ENCODE data around the gene L2HGDH.

Gene L2HGDH

GRCh38 chr14:50232276-50232642, 79.8 kb downstream of the L2HGDH start:
- H2AFZ ChIP-seq (ENCODE audit: low read length), result peak overlapping the region; percentile 96
- no peak overlapping the region for H2BK12ac ChIP-seq (ENCODE audit: low read length)
- H3K23ac ChIP-seq (ENCODE audit: low read depth, low read length, poor library complexity), result no peak overlapping the region
- peak overlapping the region; percentile 63 for H3K4me2 ChIP-seq (ENCODE audit: insufficient read depth, low read length, poor library complexity, severe bottlenecking)
- peak overlapping the region; percentile 56 to 98 for H3K4me3 ChIP-seq (ENCODE audit: low read length in 2 of 2)
- no peak overlapping the region for H2AK5ac ChIP-seq (ENCODE audit: low read depth, low read length)
- no peak overlapping the region for H2BK120ac ChIP-seq (ENCODE audit: low read depth, low read length)
- H3K4ac ChIP-seq (ENCODE audit: low read length), result no peak overlapping the region
- H3K18ac ChIP-seq (ENCODE audit: low read length), result peak overlapping the region; percentile 27
- no peak overlapping the region for H2BK5ac ChIP-seq (ENCODE audit: low read length)
- H3K27me3 ChIP-seq (ENCODE audit: control insufficient read depth in 3 of 3, insufficient read depth in 3 of 3, low read depth in 1 of 3, low read length in 3 of 3), result no peaks in the 10 kb centered on the region
- no CpG with 5 or more reads among the region's 13 CpGs for WGBS, 2 donors (ENCODE audit: extremely low coverage in 2 of 2, insufficient read length in 2 of 2, insufficient replicate concordance in 1 of 2)
- no peak overlapping the region for H4K8ac ChIP-seq (ENCODE audit: low read depth, low read length)
- no peak overlapping the region for H3K27ac ChIP-seq (replicated peaks; ENCODE audit: low read length)
- no peak overlapping the region for H3K14ac ChIP-seq (ENCODE audit: low read length)
- peak overlapping the region; percentile 79 for H2BK15ac ChIP-seq (ENCODE audit: low read length)
- H3K4me1 ChIP-seq (ENCODE audit: control insufficient read depth in 2 of 2, insufficient read depth in 1 of 2, low read depth in 1 of 2, low read length in 2 of 2), result peaks cover 2 to 4% of the 10 kb centered on the region in 2 donors
- peaks cover 0 to 13% of the 10 kb centered on the region in 2 donors for H3K9me3 ChIP-seq (replicated peaks in 1 of 2; ENCODE audit: control insufficient read depth in 2 of 2, insufficient read depth in 1 of 2, low read depth in 1 of 2, low read length in 2 of 2)
- H3K36me3 ChIP-seq (replicated peaks in 1 of 2; ENCODE audit: control insufficient read depth in 2 of 2, insufficient read depth in 2 of 2, low read length in 2 of 2), result no peaks in the 10 kb centered on the region
- H4K91ac ChIP-seq (ENCODE audit: low read depth, low read length, poor library complexity), result no peak overlapping the region
- DNase-seq (ENCODE audit: low spot score), result no peak
- no peak overlapping the region for H3K9ac ChIP-seq (ENCODE audit: low read depth, low read length, poor library complexity)
- H3K79me1 ChIP-seq (ENCODE audit: low read depth, low read length), result peaks cover 2% of the 10 kb centered on the region

GRCh38 chr14:50231475-50232275, 80.4 kb downstream of the L2HGDH start, which contains the start of gene SOS2:
SOS2 (minus strand) TSS chr14:50231578; CDS start chr14:50231283, 295 bp downstream.
- Histone ChIP-seq H3K18ac (ENCODE audit: low read length) (peak within 1 kb of the TSS; percentile 98), H3K14ac (ENCODE audit: low read length) (peak within 1 kb of the TSS; percentile 98), H3K27ac (replicated peaks; ENCODE audit: low read length) (peak within 1 kb of the TSS; percentile 99), H3K36me3 (replicated peaks in 1 of 2; ENCODE audit: control insufficient read depth in 2 of 2, insufficient read depth in 2 of 2, low read length in 2 of 2) (no peaks in the 10 kb centered on the region), H3K4me2 (ENCODE audit: insufficient read depth, low read length, poor library complexity, severe bottlenecking) (peak within 1 kb of the TSS; percentile 63), H3K9me3 (replicated peaks in 1 of 2; ENCODE audit: control insufficient read depth in 2 of 2, insufficient read depth in 1 of 2, low read depth in 1 of 2, low read length in 2 of 2) (peaks cover 0 to 13% of the 10 kb centered on the region in 2 donors), H4K91ac (ENCODE audit: low read depth, low read length, poor library complexity) (peak within 1 kb of the TSS; percentile 12), H3K4me3 (ENCODE audit: low read length in 2 of 2) (peak within 1 kb of the TSS; percentile 56 to 98), H2AK5ac (ENCODE audit: low read depth, low read length) (no peak within 1 kb of the TSS), H2BK12ac (ENCODE audit: low read length) (no peak within 1 kb of the TSS), H3K9ac (ENCODE audit: low read depth, low read length, poor library complexity) (peak within 1 kb of the TSS; percentile 98), H3K23ac (ENCODE audit: low read depth, low read length, poor library complexity) (peak within 1 kb of the TSS; percentile 100), H3K79me1 (ENCODE audit: low read depth, low read length) (peaks cover 2% of the 10 kb centered on the region), H2AFZ (ENCODE audit: low read length) (peak within 1 kb of the TSS; percentile 96), H2BK15ac (ENCODE audit: low read length) (peak within 1 kb of the TSS; percentile 81), H3K4ac (ENCODE audit: low read length) (no peak within 1 kb of the TSS), H4K8ac (ENCODE audit: low read depth, low read length) (no peak within 1 kb of the TSS), H3K27me3 (ENCODE audit: control insufficient read depth in 3 of 3, insufficient read depth in 3 of 3, low read depth in 1 of 3, low read length in 3 of 3) (no peaks in the 10 kb centered on the region), H2BK120ac (ENCODE audit: low read depth, low read length) (no peak within 1 kb of the TSS), H2BK5ac (ENCODE audit: low read length) (peak within 1 kb of the TSS; percentile 97), H3K4me1 (ENCODE audit: control insufficient read depth in 2 of 2, insufficient read depth in 1 of 2, low read depth in 1 of 2, low read length in 2 of 2) (peaks cover 2 to 4% of the 10 kb centered on the region in 2 donors)
- peak; percentile 91 for DNase-seq (ENCODE audit: low spot score)
- no CpG with 5 or more reads among the region's 90 CpGs for WGBS, 2 donors (ENCODE audit: extremely low coverage in 2 of 2, insufficient read length in 2 of 2, insufficient replicate concordance in 1 of 2)

GRCh38 chr14:50230701-50231474, 81.1 kb downstream of the L2HGDH start:
- peak overlapping the region; percentile 98 for H3K18ac ChIP-seq (ENCODE audit: low read length)
- no peaks in the 10 kb centered on the region for H3K27me3 ChIP-seq (ENCODE audit: control insufficient read depth in 3 of 3, insufficient read depth in 3 of 3, low read depth in 1 of 3, low read length in 3 of 3)
- H3K14ac ChIP-seq (ENCODE audit: low read length), result no peak overlapping the region
- no peak overlapping the region for H3K4ac ChIP-seq (ENCODE audit: low read length)
- peak overlapping the region; percentile 99 for H3K27ac ChIP-seq (replicated peaks; ENCODE audit: low read length)
- H3K4me3 ChIP-seq (ENCODE audit: low read length in 2 of 2), result peak overlapping the region; percentile 56 to 98
- H3K4me1 ChIP-seq (ENCODE audit: control insufficient read depth in 2 of 2, insufficient read depth in 1 of 2, low read depth in 1 of 2, low read length in 2 of 2), result peaks cover 2 to 4% of the 10 kb centered on the region in 2 donors
- peak overlapping the region; percentile 12 for H4K91ac ChIP-seq (ENCODE audit: low read depth, low read length, poor library complexity)
- H4K8ac ChIP-seq (ENCODE audit: low read depth, low read length), result no peak overlapping the region
- H2BK120ac ChIP-seq (ENCODE audit: low read depth, low read length), result no peak overlapping the region
- peaks cover 0 to 13% of the 10 kb centered on the region in 2 donors for H3K9me3 ChIP-seq (replicated peaks in 1 of 2; ENCODE audit: control insufficient read depth in 2 of 2, insufficient read depth in 1 of 2, low read depth in 1 of 2, low read length in 2 of 2)
- H2BK5ac ChIP-seq (ENCODE audit: low read length), result peak overlapping the region; percentile 97
- no peak overlapping the region for H2AK5ac ChIP-seq (ENCODE audit: low read depth, low read length)
- H2BK15ac ChIP-seq (ENCODE audit: low read length), result peak overlapping the region; percentile 81
- H2AFZ ChIP-seq (ENCODE audit: low read length), result peak overlapping the region; percentile 96
- DNase-seq (ENCODE audit: low spot score), result no peak
- H3K4me2 ChIP-seq (ENCODE audit: insufficient read depth, low read length, poor library complexity, severe bottlenecking), result peak overlapping the region; percentile 63
- H3K79me1 ChIP-seq (ENCODE audit: low read depth, low read length), result peaks cover 2% of the 10 kb centered on the region
- H3K23ac ChIP-seq (ENCODE audit: low read depth, low read length, poor library complexity), result peak overlapping the region; percentile 100
- no CpG with 5 or more reads among the region's 64 CpGs for WGBS, 2 donors (ENCODE audit: extremely low coverage in 2 of 2, insufficient read length in 2 of 2, insufficient replicate concordance in 1 of 2)
- H3K36me3 ChIP-seq (replicated peaks in 1 of 2; ENCODE audit: control insufficient read depth in 2 of 2, insufficient read depth in 2 of 2, low read length in 2 of 2), result no peaks in the 10 kb centered on the region
- H2BK12ac ChIP-seq (ENCODE audit: low read length), result no peak overlapping the region
- H3K9ac ChIP-seq (ENCODE audit: low read depth, low read length, poor library complexity), result peak overlapping the region; percentile 90

GRCh38 chr14:50230401-50230700, 81.7 kb downstream of the L2HGDH start:
- no peak overlapping the region for H2AK5ac ChIP-seq (ENCODE audit: low read depth, low read length)
- H2BK5ac ChIP-seq (ENCODE audit: low read length), result no peak overlapping the region
- H2BK120ac ChIP-seq (ENCODE audit: low read depth, low read length), result no peak overlapping the region
- no peaks in the 10 kb centered on the region for H3K79me1 ChIP-seq (ENCODE audit: low read depth, low read length)
- no CpG with 5 or more reads among the region's 6 CpGs for WGBS, 2 donors (ENCODE audit: extremely low coverage in 2 of 2, insufficient read length in 2 of 2, insufficient replicate concordance in 1 of 2)
- no peak overlapping the region for H3K14ac ChIP-seq (ENCODE audit: low read length)
- no peak overlapping the region for H4K91ac ChIP-seq (ENCODE audit: low read depth, low read length, poor library complexity)
- no peak overlapping the region for H3K23ac ChIP-seq (ENCODE audit: low read depth, low read length, poor library complexity)
- no peak overlapping the region for H3K4ac ChIP-seq (ENCODE audit: low read length)
- H3K36me3 ChIP-seq (replicated peaks in 1 of 2; ENCODE audit: control insufficient read depth in 2 of 2, insufficient read depth in 2 of 2, low read length in 2 of 2), result no peaks in the 10 kb centered on the region
- no peak for DNase-seq (ENCODE audit: low spot score)
- no peak overlapping the region for H3K27ac ChIP-seq (replicated peaks; ENCODE audit: low read length)
- no peak overlapping the region for H3K18ac ChIP-seq (ENCODE audit: low read length)
- H3K4me1 ChIP-seq (ENCODE audit: control insufficient read depth in 2 of 2, insufficient read depth in 1 of 2, low read depth in 1 of 2, low read length in 2 of 2), result peaks cover 2 to 4% of the 10 kb centered on the region in 2 donors
- peak overlapping the region; percentile 63 for H3K4me2 ChIP-seq (ENCODE audit: insufficient read depth, low read length, poor library complexity, severe bottlenecking)
- no peak overlapping the region for H3K9ac ChIP-seq (ENCODE audit: low read depth, low read length, poor library complexity)
- peak overlapping the region; percentile 96 for H2AFZ ChIP-seq (ENCODE audit: low read length)
- peak overlapping the region; percentile 56 to 98 for H3K4me3 ChIP-seq (ENCODE audit: low read length in 2 of 2)
- H2BK15ac ChIP-seq (ENCODE audit: low read length), result no peak overlapping the region
- peaks cover 0 to 13% of the 10 kb centered on the region in 2 donors for H3K9me3 ChIP-seq (replicated peaks in 1 of 2; ENCODE audit: control insufficient read depth in 2 of 2, insufficient read depth in 1 of 2, low read depth in 1 of 2, low read length in 2 of 2)
- H2BK12ac ChIP-seq (ENCODE audit: low read length), result no peak overlapping the region
- no peak overlapping the region for H4K8ac ChIP-seq (ENCODE audit: low read depth, low read length)
- H3K27me3 ChIP-seq (ENCODE audit: control insufficient read depth in 3 of 3, insufficient read depth in 3 of 3, low read depth in 1 of 3, low read length in 3 of 3), result no peaks in the 10 kb centered on the region
